ENCODE results near the gene PARD3B. TPM values are rescaled to one million over a fixed set of nuclear protein-coding genes. Genes with fewer than 3 reads are reported as not detected.
A peak's percentile ranks its signal among the peaks of the same experiment; 100 is the strongest.

Gene PARD3B
- total and polyA plus RNA-seq, 3 experiments from 2014 or later: 0.11 to 0.26 TPM; not detected in 1

GRCh38 chr2:205637779-205638503 is 1092.7 kb downstream of the PARD3B start:
- CTCF ChIA-PET: no interaction called here

GRCh38 chr2:205640716-205641115 is 1095.4 kb downstream of the PARD3B start:
- CTCF ChIA-PET: no interaction called here
- Histone ChIP-seq H3K27me3 (ENCODE audit: insufficient read depth, low read length, poor library complexity, severe bottlenecking) (no peaks in the 10 kb centered on the region), H3K27ac (ENCODE audit: low read depth, low read length) (no peak overlapping the region), H3K9me3 (ENCODE audit: low read length) (no peaks in the 10 kb centered on the region), H3K36me3 (ENCODE audit: insufficient read depth, low read length) (no peaks in the 10 kb centered on the region), H3K4me1 (ENCODE audit: insufficient read depth, low read length) (no peaks in the 10 kb centered on the region), H3K4me3 (ENCODE audit: low read length) (no peak overlapping the region)
- Mint-ChIP-seq H3K36me3 (no peaks in the 10 kb centered on the region), H3K4me1 (no peaks in the 10 kb centered on the region), H3K4me3 (no peak overlapping the region), H3K27ac (no peak overlapping the region), H3K9me3 (peaks cover 0 to 4% (median 0%) of the 10 kb centered on the region in 5 donors), H3K27me3 (peaks cover 4 to 20% of the 10 kb centered on the region in 2 donors)
- DNase-seq: no peak
- POLR2A ChIA-PET: no interaction called here

More at GRCh38 chr2:205637779-205638503, 1092.7 kb downstream of the PARD3B start:
- H3K36me3 ChIP-seq (ENCODE audit: insufficient read depth, low read length): no peaks in the 10 kb centered on the region
- no peaks in the 10 kb centered on the region for H3K27me3 ChIP-seq (ENCODE audit: insufficient read depth, low read length, poor library complexity, severe bottlenecking)
- no peaks in the 10 kb centered on the region for H3K9me3 ChIP-seq (ENCODE audit: low read length)
- no peak overlapping the region for H3K27ac ChIP-seq (ENCODE audit: low read depth, low read length)
- no peak for DNase-seq
- no peak overlapping the region for H3K4me3 ChIP-seq (ENCODE audit: low read length)
- Mint-ChIP-seq H3K27me3 (peaks cover 0 to 6% of the 10 kb centered on the region in 2 donors), H3K27ac (no peak overlapping the region), H3K9me3 (peaks cover 0 to 4% (median 0%) of the 10 kb centered on the region in 5 donors), H3K4me1 (no peaks in the 10 kb centered on the region), H3K36me3 (no peaks in the 10 kb centered on the region), H3K4me3 (no peak overlapping the region)
- H3K4me1 ChIP-seq (ENCODE audit: insufficient read depth, low read length): no peaks in the 10 kb centered on the region
- POLR2A ChIA-PET: no interaction called here

- no peaks in the 10 kb centered on the region for H3K4me1 Mint-ChIP-seq
- no peak overlapping the region for H3K4me3 Mint-ChIP-seq
- H3K36me3 Mint-ChIP-seq: no peaks in the 10 kb centered on the region
- H3K36me3 ChIP-seq (ENCODE audit: insufficient read depth, low read length): no peaks in the 10 kb centered on the region
- DNase-seq: no peak
- CTCF ChIA-PET: no interaction called here
- H3K27me3 ChIP-seq (ENCODE audit: insufficient read depth, low read length, poor library complexity, severe bottlenecking): no peaks in the 10 kb centered on the region
- H3K27me3 Mint-ChIP-seq: peaks cover 4 to 20% of the 10 kb centered on the region in 2 donors
- no peak overlapping the region for H3K27ac ChIP-seq (ENCODE audit: low read depth, low read length)
- H3K4me3 ChIP-seq (ENCODE audit: low read length): no peak overlapping the region
- H3K27ac Mint-ChIP-seq: peak overlapping the region in 1 of 8 donors; percentile 31
- H3K9me3 ChIP-seq (ENCODE audit: low read length): no peaks in the 10 kb centered on the region
- peaks cover 0 to 4% (median 0%) of the 10 kb centered on the region in 5 donors for H3K9me3 Mint-ChIP-seq
- POLR2A ChIA-PET: no interaction called here
- H3K4me1 ChIP-seq (ENCODE audit: insufficient read depth, low read length): no peaks in the 10 kb centered on the region
These were observed 1097.5 kb downstream of the PARD3B start for GRCh38 chr2:205642599-205643356.

GRCh38 chr2:205643391-205643885 is 1098.2 kb downstream of the PARD3B start:
- H3K36me3 ChIP-seq (ENCODE audit: insufficient read depth, low read length): no peaks in the 10 kb centered on the region
- no peaks in the 10 kb centered on the region for H3K4me1 Mint-ChIP-seq
- DNase-seq: no peak
- no peak overlapping the region for H3K27ac Mint-ChIP-seq
- H3K9me3 ChIP-seq (ENCODE audit: low read length): no peaks in the 10 kb centered on the region
- ChIA-PET CTCF (no interaction called here), POLR2A (no interaction called here)
- peaks cover 4 to 20% of the 10 kb centered on the region in 2 donors for H3K27me3 Mint-ChIP-seq
- H3K36me3 Mint-ChIP-seq: no peaks in the 10 kb centered on the region
- H3K4me3 ChIP-seq (ENCODE audit: low read length): no peak overlapping the region
- peaks cover 0 to 4% (median 0%) of the 10 kb centered on the region in 5 donors for H3K9me3 Mint-ChIP-seq
- H3K27me3 ChIP-seq (ENCODE audit: insufficient read depth, low read length, poor library complexity, severe bottlenecking): no peaks in the 10 kb centered on the region
- no peak overlapping the region for H3K4me3 Mint-ChIP-seq
- no peak overlapping the region for H3K27ac ChIP-seq (ENCODE audit: low read depth, low read length)
- H3K4me1 ChIP-seq (ENCODE audit: insufficient read depth, low read length): no peaks in the 10 kb centered on the region

GRCh38 chr2:205644018-205644417 is 1098.7 kb downstream of the PARD3B start:
- H3K36me3 ChIP-seq (ENCODE audit: insufficient read depth, low read length): no peaks in the 10 kb centered on the region
- no peaks in the 10 kb centered on the region for H3K4me1 ChIP-seq (ENCODE audit: insufficient read depth, low read length)
- no peak overlapping the region for H3K27ac ChIP-seq (ENCODE audit: low read depth, low read length)
- H3K36me3 Mint-ChIP-seq: no peaks in the 10 kb centered on the region
- no peak overlapping the region for H3K4me3 Mint-ChIP-seq
- H3K27me3 ChIP-seq (ENCODE audit: insufficient read depth, low read length, poor library complexity, severe bottlenecking): no peaks in the 10 kb centered on the region
- ChIA-PET CTCF (no interaction called here), POLR2A (no interaction called here)
- no peak overlapping the region for H3K4me3 ChIP-seq (ENCODE audit: low read length)
- H3K27ac Mint-ChIP-seq: no peak overlapping the region
- no peak for DNase-seq
- H3K9me3 ChIP-seq (ENCODE audit: low read length): no peaks in the 10 kb centered on the region
- peaks cover 4 to 20% of the 10 kb centered on the region in 2 donors for H3K27me3 Mint-ChIP-seq
- no peaks in the 10 kb centered on the region for H3K4me1 Mint-ChIP-seq
- H3K9me3 Mint-ChIP-seq: peaks cover 0 to 4% (median 0%) of the 10 kb centered on the region in 5 donors

GRCh38 chr2:205646680-205647079 is 1101.4 kb downstream of the PARD3B start:
- Mint-ChIP-seq H3K27me3 (peaks cover 4 to 20% of the 10 kb centered on the region in 2 donors), H3K9me3 (no peaks in the 10 kb centered on the region), H3K27ac (no peak overlapping the region), H3K4me1 (no peaks in the 10 kb centered on the region), H3K36me3 (no peaks in the 10 kb centered on the region), H3K4me3 (no peak overlapping the region)
- Histone ChIP-seq H3K27me3 (ENCODE audit: insufficient read depth, low read length, poor library complexity, severe bottlenecking) (no peaks in the 10 kb centered on the region), H3K36me3 (ENCODE audit: insufficient read depth, low read length) (no peaks in the 10 kb centered on the region), H3K27ac (ENCODE audit: low read depth, low read length) (no peak overlapping the region), H3K4me3 (ENCODE audit: low read length) (no peak overlapping the region), H3K9me3 (ENCODE audit: low read length) (no peaks in the 10 kb centered on the region), H3K4me1 (ENCODE audit: insufficient read depth, low read length) (no peaks in the 10 kb centered on the region)
- no peak for DNase-seq
- POLR2A ChIA-PET: no interaction called here
- CTCF ChIA-PET: interaction anchor here (1.4 kb wide), 1 partner anchor 10 kb away, joined by 3 read pairs; no protein-coding TSS in a partner anchor

GRCh38 chr2:205650450-205650849 is 1105.2 kb downstream of the PARD3B start:
- Mint-ChIP-seq H3K4me3 (no peak overlapping the region), H3K27me3 (peaks cover 0 to 3% of the 10 kb centered on the region in 2 donors), H3K36me3 (no peaks in the 10 kb centered on the region), H3K4me1 (no peaks in the 10 kb centered on the region), H3K27ac (no peak overlapping the region), H3K9me3 (peaks cover 0 to 2% (median 0%) of the 10 kb centered on the region in 5 donors)
- no peaks in the 10 kb centered on the region for H3K9me3 ChIP-seq (ENCODE audit: low read length)
- H3K27ac ChIP-seq (ENCODE audit: low read depth, low read length): no peak overlapping the region
- no peak overlapping the region for H3K4me3 ChIP-seq (ENCODE audit: low read length)
- no peak for DNase-seq
- H3K36me3 ChIP-seq (ENCODE audit: insufficient read depth, low read length): no peaks in the 10 kb centered on the region
- no peaks in the 10 kb centered on the region for H3K4me1 ChIP-seq (ENCODE audit: insufficient read depth, low read length)
- no peaks in the 10 kb centered on the region for H3K27me3 ChIP-seq (ENCODE audit: insufficient read depth, low read length, poor library complexity, severe bottlenecking)
- POLR2A ChIA-PET: no interaction called here
- CTCF ChIA-PET: no interaction called here

GRCh38 chr2:205650931-205651330 is 1105.7 kb downstream of the PARD3B start:
- no peaks in the 10 kb centered on the region for H3K9me3 ChIP-seq (ENCODE audit: low read length)
- Mint-ChIP-seq H3K27me3 (peaks cover 0 to 3% of the 10 kb centered on the region in 2 donors), H3K9me3 (peaks cover 0 to 2% (median 0%) of the 10 kb centered on the region in 5 donors), H3K4me3 (no peak overlapping the region), H3K36me3 (no peaks in the 10 kb centered on the region), H3K27ac (no peak overlapping the region), H3K4me1 (no peaks in the 10 kb centered on the region)
- H3K27ac ChIP-seq (ENCODE audit: low read depth, low read length): no peak overlapping the region
- H3K27me3 ChIP-seq (ENCODE audit: insufficient read depth, low read length, poor library complexity, severe bottlenecking): no peaks in the 10 kb centered on the region
- no peaks in the 10 kb centered on the region for H3K36me3 ChIP-seq (ENCODE audit: insufficient read depth, low read length)
- no peak overlapping the region for H3K4me3 ChIP-seq (ENCODE audit: low read length)
- no peak for DNase-seq
- ChIA-PET POLR2A (no interaction called here), CTCF (no interaction called here)
- no peaks in the 10 kb centered on the region for H3K4me1 ChIP-seq (ENCODE audit: insufficient read depth, low read length)

Measured in CD8-positive, alpha-beta memory T cell (primary cell).